Glutamatergic neuron (in vitro differentiated cells): ENCODE results near the gene CENPL. TPM values are rescaled to one million over a fixed set of nuclear protein-coding genes. Genes with fewer than 3 reads are reported as not detected.
"Not testable (repeated sequence)": the region's sequence is repeated elsewhere in the genome, so short reads cannot be mapped to it uniquely, and the experiment has no call there.

Experiments
- DNase-seq: peaks from one replicate; pipeline ENCODE4 v3.0.0; 2022
- H3K27ac Mint-ChIP-seq: one replicate; pipeline ENCODE4 v1.8.0; 2020; ENCODE audit warnings: mild to moderate bottlenecking, mixed read lengths, inconsistent platforms; ENCODE audit not compliant: unreplicated experiment
- H3K27me3 Mint-ChIP-seq: one replicate; pipeline ENCODE4 v1.8.0; 2020; ENCODE audit warnings: mild to moderate bottlenecking, moderate library complexity, mixed read lengths, inconsistent platforms; ENCODE audit not compliant: unreplicated experiment
- H3K36me3 Mint-ChIP-seq: one replicate; pipeline ENCODE4 v1.8.0; 2020; ENCODE audit warnings: mild to moderate bottlenecking, mixed read lengths, inconsistent platforms; ENCODE audit not compliant: unreplicated experiment
- H3K4me1 Mint-ChIP-seq: one replicate; pipeline ENCODE4 v1.8.0; 2020; ENCODE audit warnings: mild to moderate bottlenecking, low read depth, mixed read lengths, inconsistent platforms; ENCODE audit not compliant: unreplicated experiment
- H3K4me3 Mint-ChIP-seq: one replicate; pipeline ENCODE4 v1.8.0; 2020; ENCODE audit warnings: mild to moderate bottlenecking, mixed read lengths, inconsistent platforms; ENCODE audit not compliant: unreplicated experiment
- H3K9me3 Mint-ChIP-seq: one replicate; pipeline ENCODE4 v1.8.0; 2020; ENCODE audit warnings: mild to moderate bottlenecking, moderate library complexity, mixed read lengths, inconsistent platforms; ENCODE audit not compliant: unreplicated experiment
- CTCF ChIP-seq: fragments of 200-600 bp; sonication (generic); IDR thresholded peaks from one replicate; pipeline ENCODE4 v1.5.0; 2021; ENCODE audit not compliant: partially characterized antibody, unreplicated experiment
- total RNA-seq: library from RNA; stranded (reverse); fragmentation: NEBNext Ultra II Directional; extraction: Animal tissue kit (Norgen Biotek cat#: 25700); gene quantifications from one replicate; pipeline ENCODE4 v1.2.1, GENCODE V29; 2021; ENCODE audit not compliant: unreplicated experiment

The CENPL gene
- total RNA-seq, 1 donor from 2014 or later, result 4.3 TPM

- Mint-ChIP-seq H3K4me3 (no peak overlapping the region), H3K36me3 (peaks cover 4% of the 10 kb centered on the region), H3K27ac (no peak overlapping the region), H3K4me1 (peaks cover 17% of the 10 kb centered on the region), H3K27me3 (peaks cover 2% of the 10 kb centered on the region), H3K9me3 (peaks cover 5% of the 10 kb centered on the region)
- TF ChIP-seq CTCF, result no peak
- no peak for DNase-seq
Observed at GRCh38 chr1:173862769-173863223, 38.1 kb upstream of the CENPL start.

GRCh38 chr1:173862146-173862768 lies 37.6 kb upstream of the CENPL start:
- H3K9me3 Mint-ChIP-seq, H3K36me3 Mint-ChIP-seq, DNase-seq, H3K27me3 Mint-ChIP-seq, H3K27ac Mint-ChIP-seq, H3K4me3 Mint-ChIP-seq: not testable (repeated sequence)
- H3K4me1 Mint-ChIP-seq, result peaks cover 17% of the 10 kb centered on the region

GRCh38 chr1:173861731-173862145 lies 37.1 kb upstream of the CENPL start:
- Mint-ChIP-seq H3K36me3 (peaks cover 4% of the 10 kb centered on the region), H3K27ac (no peak overlapping the region), H3K9me3 (peaks cover 2% of the 10 kb centered on the region), H3K4me1 (peaks cover 17% of the 10 kb centered on the region), H3K27me3 (no peaks in the 10 kb centered on the region), H3K4me3 (no peak overlapping the region)
- TF ChIP-seq CTCF, result no peak
- DNase-seq, result no peak

GRCh38 chr1:173860065-173860464 lies 35.4 kb upstream of the CENPL start:
- TF ChIP-seq CTCF, result no peak
- DNase-seq, result no peak
- H3K4me3 Mint-ChIP-seq, result no peak overlapping the region
- H3K36me3 Mint-ChIP-seq, result no peaks in the 10 kb centered on the region
- peaks cover under 1% of the 10 kb centered on the region for H3K4me1 Mint-ChIP-seq
- H3K27me3 Mint-ChIP-seq, result no peaks in the 10 kb centered on the region
- H3K9me3 Mint-ChIP-seq, result peaks cover 2% of the 10 kb centered on the region
- H3K27ac Mint-ChIP-seq, result no peak overlapping the region

GRCh38 chr1:173859547-173859946 lies 34.9 kb upstream of the CENPL start:
- H3K36me3 Mint-ChIP-seq, result not testable (repeated sequence)

GRCh38 chr1:173857363-173857917 lies 32.8 kb upstream of the CENPL start:
- H3K4me1 Mint-ChIP-seq, result no peaks in the 10 kb centered on the region
- no peak overlapping the region for H3K27ac Mint-ChIP-seq
- peaks cover 2% of the 10 kb centered on the region for H3K9me3 Mint-ChIP-seq

More at GRCh38 chr1:173859547-173859946, 34.9 kb upstream of the CENPL start:
- not testable (repeated sequence) for H3K4me1 Mint-ChIP-seq, H3K27me3 Mint-ChIP-seq, H3K9me3 Mint-ChIP-seq, H3K4me3 Mint-ChIP-seq, DNase-seq, H3K27ac Mint-ChIP-seq

More at GRCh38 chr1:173857363-173857917, 32.8 kb upstream of the CENPL start:
- no peak for TF ChIP-seq CTCF
- Mint-ChIP-seq H3K36me3 (no peaks in the 10 kb centered on the region), H3K4me3 (no peak overlapping the region), H3K27me3 (no peaks in the 10 kb centered on the region)
- no peak for DNase-seq
